GM23338 (cell line): ENCODE results near the gene KIF1C. TPM values are rescaled to one million over a fixed set of nuclear protein-coding genes. Genes with fewer than 3 reads are reported as not detected.

Experiments
- ATAC-seq: fragments of 200-7000 bp; cut with Tn5 transposase; 3 replicates; pipeline ENCODE4 v1.9.1; 2020
- DNase-seq: peaks from one replicate; pipeline ENCODE4 v3.0.0-alpha.2; 2015; ENCODE audit warnings: low spot score
- H2AFZ ChIP-seq: fragments of 200-600 bp; sonication (generic); 2 replicates; pipeline ENCODE4 v1.8.0; 2016; ENCODE audit warnings: antibody characterized with exemption, mild to moderate bottlenecking, moderate library complexity
- H3F3A ChIP-seq: fragments of 200-600 bp; sonication (generic); replicated peaks from 2 replicates; pipeline ENCODE4 v1.8.0; 2017; ENCODE audit warnings: antibody characterized with exemption, mixed run types, low read depth
- H3K27ac ChIP-seq: fragments of 200-600 bp; sonication (generic); 2 replicates; pipeline ENCODE4 v1.6.1; 2016; ENCODE audit warnings: low read depth
- H3K27me3 ChIP-seq: fragments of 200-600 bp; sonication (generic); 2 replicates; pipeline ENCODE4 v1.8.0; 2016; ENCODE audit warnings: mild to moderate bottlenecking, mixed run types, moderate library complexity; ENCODE audit not compliant: insufficient read depth
- H3K36me3 ChIP-seq: fragments of 200-600 bp; sonication (generic); 2 replicates; pipeline ENCODE4 v1.8.0; 2016; ENCODE audit warnings: mild to moderate bottlenecking; ENCODE audit not compliant: insufficient read depth
- H3K4me1 ChIP-seq: fragments of 200-600 bp; sonication (generic); 2 replicates; pipeline ENCODE4 v1.8.0; 2016; ENCODE audit warnings: mild to moderate bottlenecking, moderate library complexity; ENCODE audit not compliant: insufficient read depth
- H3K4me2 ChIP-seq: fragments of 200-600 bp; sonication (generic); 2 replicates; pipeline ENCODE4 v1.7.1; 2017; ENCODE audit warnings: mixed run types
- H3K4me3 ChIP-seq: fragments of 200-600 bp; sonication (generic); 2 replicates; pipeline ENCODE4 v1.6.1; 2016; ENCODE audit warnings: mixed run types
- H3K79me2 ChIP-seq: fragments of 200-600 bp; sonication (generic); replicated peaks from 2 replicates; pipeline ENCODE4 v1.8.0; 2017; ENCODE audit warnings: mild to moderate bottlenecking; ENCODE audit not compliant: insufficient read depth
- H3K9me2 ChIP-seq: fragments of 200-600 bp; sonication (generic); 2 replicates; pipeline ENCODE4 v1.8.0; 2017; ENCODE audit not compliant: insufficient read depth
- H4K20me1 ChIP-seq: fragments of 200-600 bp; sonication (generic); replicated peaks from 2 replicates; pipeline ENCODE4 v1.8.0; 2017; ENCODE audit warnings: mild to moderate bottlenecking; ENCODE audit not compliant: insufficient read depth
- H3K27ac Mint-ChIP-seq: 2 replicates; pipeline ENCODE4 v1.8.0; 2020; ENCODE audit warnings: inconsistent platforms, mild to moderate bottlenecking, moderate library complexity, mixed read lengths
- H3K27me3 Mint-ChIP-seq: 3 replicates; pipeline ENCODE4 v1.8.0; 2022; ENCODE audit warnings: low read depth, mild to moderate bottlenecking, moderate library complexity, mixed read lengths, inconsistent platforms; ENCODE audit not compliant: insufficient read depth, poor library complexity
- H3K36me3 Mint-ChIP-seq: 3 replicates; pipeline ENCODE4 v1.8.0; 2021; ENCODE audit warnings: low read depth, mild to moderate bottlenecking, inconsistent platforms, moderate library complexity, mixed read lengths
- H3K4me1 Mint-ChIP-seq: 3 replicates; pipeline ENCODE4 v1.8.0; 2020; ENCODE audit warnings: mild to moderate bottlenecking, inconsistent platforms, mixed read lengths
- H3K4me3 Mint-ChIP-seq: 3 replicates; pipeline ENCODE4 v1.8.0; 2021; ENCODE audit warnings: moderate library complexity, mild to moderate bottlenecking, inconsistent platforms, mixed read lengths
- H3K9me3 Mint-ChIP-seq: 3 replicates; pipeline ENCODE4 v1.8.0; 2020; ENCODE audit warnings: moderate library complexity, mild to moderate bottlenecking, inconsistent platforms, mixed read lengths
- CREB1 ChIP-seq: fragments of 250-450 bp; sonication (Bioruptor Pico); IDR thresholded peaks from 2 replicates; pipeline ENCODE4 v1.5.0; 2020; ENCODE audit warnings: low read depth, mild to moderate bottlenecking, moderate library complexity
- CTCF ChIP-seq, 2 experiments: fragments of 200-600 bp in 1 of 2; sonication (generic) in 1 of 2; conservative IDR thresholded peaks; 2 replicates each; pipeline versions ENCODE4 v1.5.1 to v1.6.1; 2016 to 2017; ENCODE audit warnings: antibody characterized with exemption in 2 of 2, low read depth in 2 of 2, mild to moderate bottlenecking in 2 of 2, moderate library complexity in 1 of 2
- ETS1 ChIP-seq: IDR thresholded peaks from 2 replicates; pipeline ENCODE4 v1.6.1; 2016; ENCODE audit warnings: antibody characterized with exemption
- EZH2 ChIP-seq: fragments of 200-600 bp; sonication (generic); IDR thresholded peaks from one replicate; pipeline ENCODE4 v1.8.0; 2017; ENCODE audit warnings: antibody characterized with exemption, mild to moderate bottlenecking, low read depth; ENCODE audit not compliant: unreplicated experiment
- EZH2phosphoT487 ChIP-seq: fragments of 200-600 bp; sonication (generic); IDR thresholded peaks from one replicate; pipeline ENCODE4 v1.8.1; 2018; ENCODE audit warnings: antibody characterized with exemption; ENCODE audit not compliant: unreplicated experiment
- JUNB ChIP-seq: IDR thresholded peaks from one replicate; pipeline ENCODE4 v1.6.1; 2016; ENCODE audit warnings: antibody characterized with exemption; ENCODE audit not compliant: unreplicated experiment
- NANOG ChIP-seq: IDR thresholded peaks from 2 replicates; pipeline ENCODE4 v1.6.1; 2016; ENCODE audit warnings: antibody characterized with exemption, borderline replicate concordance
- POLR2AphosphoS5 ChIP-seq: IDR thresholded peaks from 2 replicates; pipeline ENCODE4 v1.6.1; 2016; ENCODE audit warnings: antibody characterized with exemption, low read depth
- REST ChIP-seq: IDR thresholded peaks from one replicate; pipeline ENCODE4 v1.6.1; 2018; ENCODE audit warnings: antibody characterized with exemption; ENCODE audit not compliant: unreplicated experiment
- STAT1 ChIP-seq: IDR thresholded peaks from one replicate; pipeline ENCODE4 v1.6.1; 2016; ENCODE audit warnings: antibody characterized with exemption; ENCODE audit not compliant: unreplicated experiment
- ZNF114 ChIP-seq: fragments of 250-450 bp; sonication (Bioruptor Pico); IDR thresholded peaks from 2 replicates; pipeline ENCODE4 v1.5.0; 2020; ENCODE audit warnings: mild to moderate bottlenecking, moderate library complexity
- ZNF331 ChIP-seq: fragments of 250-450 bp; sonication (Bioruptor Pico); IDR thresholded peaks from 2 replicates; pipeline ENCODE4 v1.5.0; 2020; ENCODE audit warnings: low read depth, mild to moderate bottlenecking, moderate library complexity
- polyA plus RNA-seq: library from polyadenylated mRNA; unstranded; fragments of >200 nt; fragmentation: Nextera tagmentation; extraction: Ambion mirVana; gene quantifications from 2 replicates; pipeline ENCODE4 v1.2.1, GENCODE V29; 2016
- total RNA-seq: library from RNA; depleted of rRNA; stranded (reverse); fragments of >200 nt; shearing (Covaris generic); gene quantifications from 2 replicates; pipeline ENCODE4 v1.2.3, GENCODE V29; 2014
- TF ChIP-seq, protein P1 (sequence below): fragments of 250-450 bp; sonication (Bioruptor Pico); IDR thresholded peaks from 2 replicates; pipeline ENCODE4 v1.5.0; 2020; ENCODE audit warnings: mild to moderate bottlenecking, moderate library complexity

The KIF1C gene
- total and polyA plus RNA-seq, 2 experiments from 2014 or later, result 13.5 to 61.4 TPM

GRCh38 chr17:4958102-4958501 lies 39.6 kb upstream of the KIF1C start:
- Mint-ChIP-seq H3K9me3 (peaks cover 4% of the 10 kb centered on the region; the same call in 2 of the 3 replicates), H3K4me1 (peaks cover 25% of the 10 kb centered on the region), H3K4me3 (no peak overlapping the region), H3K27ac (no peak overlapping the region), H3K27me3 (peaks cover 9% of the 10 kb centered on the region), H3K36me3 (peaks cover 37% of the 10 kb centered on the region)
- Histone ChIP-seq H3K79me2 (no peaks in the 10 kb centered on the region), H3K9me2 (no peaks in the 10 kb centered on the region), H3K4me2 (no peak overlapping the region), H3K4me1 (peaks cover 15% of the 10 kb centered on the region), H3K36me3 (no peaks in the 10 kb centered on the region), H2AFZ (no peak overlapping the region), H3K4me3 (no peak overlapping the region), H3K27ac (no peak overlapping the region), H3K27me3 (no peaks in the 10 kb centered on the region), H4K20me1 (no peaks in the 10 kb centered on the region; the same call in none of the 2 replicates), H3F3A (no peaks in the 10 kb centered on the region)
- ATAC-seq (no peak), DNase-seq (no peak)
- no peak for TF ChIP-seq REST
- no peak for TF ChIP-seq CREB1 (CRISPR knock-in tag)
- TF ChIP-seq NANOG, result no peak
- TF ChIP-seq STAT1, result no peak
- TF ChIP-seq ZNF331 (CRISPR knock-in tag), result no peak
- TF ChIP-seq EZH2phosphoT487, result no peak
- TF ChIP-seq JUNB, result no peak
- no peak for TF ChIP-seq POLR2AphosphoS5
- no peak for TF ChIP-seq ETS1
- no peak for TF ChIP-seq EZH2
- TF ChIP-seq CTCF (conservative IDR thresholded peaks at IDR 0.05; ENCODE audit: low read depth in 2 of 2), result no peak
- TF ChIP-seq, protein P1, sequence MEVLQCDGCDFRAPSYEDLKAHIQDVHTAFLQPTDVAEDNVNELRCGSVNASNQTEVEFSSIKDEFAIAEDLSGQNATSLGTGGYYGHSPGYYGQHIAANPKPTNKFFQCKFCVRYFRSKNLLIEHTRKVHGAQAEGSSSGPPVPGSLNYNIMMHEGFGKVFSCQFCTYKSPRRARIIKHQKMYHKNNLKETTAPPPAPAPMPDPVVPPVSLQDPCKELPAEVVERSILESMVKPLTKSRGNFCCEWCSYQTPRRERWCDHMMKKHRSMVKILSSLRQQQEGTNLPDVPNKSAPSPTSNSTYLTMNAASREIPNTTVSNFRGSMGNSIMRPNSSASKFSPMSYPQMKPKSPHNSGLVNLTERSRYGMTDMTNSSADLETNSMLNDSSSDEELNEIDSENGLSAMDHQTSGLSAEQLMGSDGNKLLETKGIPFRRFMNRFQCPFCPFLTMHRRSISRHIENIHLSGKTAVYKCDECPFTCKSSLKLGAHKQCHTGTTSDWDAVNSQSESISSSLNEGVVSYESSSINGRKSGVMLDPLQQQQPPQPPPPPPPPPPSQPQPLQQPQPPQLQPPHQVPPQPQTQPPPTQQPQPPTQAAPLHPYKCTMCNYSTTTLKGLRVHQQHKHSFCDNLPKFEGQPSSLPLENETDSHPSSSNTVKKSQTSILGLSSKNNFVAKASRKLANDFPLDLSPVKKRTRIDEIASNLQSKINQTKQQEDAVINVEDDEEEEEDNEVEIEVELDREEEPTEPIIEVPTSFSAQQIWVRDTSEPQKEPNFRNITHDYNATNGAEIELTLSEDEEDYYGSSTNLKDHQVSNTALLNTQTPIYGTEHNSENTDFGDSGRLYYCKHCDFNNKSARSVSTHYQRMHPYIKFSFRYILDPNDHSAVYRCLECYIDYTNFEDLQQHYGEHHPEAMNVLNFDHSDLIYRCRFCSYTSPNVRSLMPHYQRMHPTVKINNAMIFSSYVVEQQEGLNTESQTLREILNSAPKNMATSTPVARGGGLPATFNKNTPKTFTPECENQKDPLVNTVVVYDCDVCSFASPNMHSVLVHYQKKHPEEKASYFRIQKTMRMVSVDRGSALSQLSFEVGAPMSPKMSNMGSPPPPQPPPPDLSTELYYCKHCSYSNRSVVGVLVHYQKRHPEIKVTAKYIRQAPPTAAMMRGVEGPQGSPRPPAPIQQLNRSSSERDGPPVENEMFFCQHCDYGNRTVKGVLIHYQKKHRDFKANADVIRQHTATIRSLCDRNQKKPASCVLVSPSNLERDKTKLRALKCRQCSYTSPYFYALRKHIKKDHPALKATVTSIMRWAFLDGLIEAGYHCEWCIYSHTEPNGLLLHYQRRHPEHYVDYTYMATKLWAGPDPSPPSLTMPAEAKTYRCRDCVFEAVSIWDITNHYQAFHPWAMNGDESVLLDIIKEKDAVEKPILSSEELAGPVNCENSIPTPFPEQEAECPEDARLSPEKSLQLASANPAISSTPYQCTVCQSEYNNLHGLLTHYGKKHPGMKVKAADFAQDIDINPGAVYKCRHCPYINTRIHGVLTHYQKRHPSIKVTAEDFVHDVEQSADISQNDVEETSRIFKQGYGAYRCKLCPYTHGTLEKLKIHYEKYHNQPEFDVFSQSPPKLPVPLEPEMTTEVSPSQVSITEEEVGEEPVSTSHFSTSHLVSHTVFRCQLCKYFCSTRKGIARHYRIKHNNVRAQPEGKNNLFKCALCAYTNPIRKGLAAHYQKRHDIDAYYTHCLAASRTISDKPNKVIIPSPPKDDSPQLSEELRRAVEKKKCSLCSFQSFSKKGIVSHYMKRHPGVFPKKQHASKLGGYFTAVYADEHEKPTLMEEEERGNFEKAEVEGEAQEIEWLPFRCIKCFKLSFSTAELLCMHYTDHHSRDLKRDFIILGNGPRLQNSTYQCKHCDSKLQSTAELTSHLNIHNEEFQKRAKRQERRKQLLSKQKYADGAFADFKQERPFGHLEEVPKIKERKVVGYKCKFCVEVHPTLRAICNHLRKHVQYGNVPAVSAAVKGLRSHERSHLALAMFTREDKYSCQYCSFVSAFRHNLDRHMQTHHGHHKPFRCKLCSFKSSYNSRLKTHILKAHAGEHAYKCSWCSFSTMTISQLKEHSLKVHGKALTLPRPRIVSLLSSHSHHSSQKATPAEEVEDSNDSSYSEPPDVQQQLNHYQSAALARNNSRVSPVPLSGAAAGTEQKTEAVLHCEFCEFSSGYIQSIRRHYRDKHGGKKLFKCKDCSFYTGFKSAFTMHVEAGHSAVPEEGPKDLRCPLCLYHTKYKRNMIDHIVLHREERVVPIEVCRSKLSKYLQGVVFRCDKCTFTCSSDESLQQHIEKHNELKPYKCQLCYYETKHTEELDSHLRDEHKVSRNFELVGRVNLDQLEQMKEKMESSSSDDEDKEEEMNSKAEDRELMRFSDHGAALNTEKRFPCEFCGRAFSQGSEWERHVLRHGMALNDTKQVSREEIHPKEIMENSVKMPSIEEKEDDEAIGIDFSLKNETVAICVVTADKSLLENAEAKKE, result no peak
- TF ChIP-seq ZNF114 (CRISPR knock-in tag), result no peak
